ENCODE measurements around the gene SLC35B2.

Gene SLC35B2

GRCh38 chr6:44225579-44226325 lies 31.6 kb downstream of the SLC35B2 start:
- Histone ChIP-seq H2AFZ (no peak overlapping the region), H3K4me2 (ENCODE audit: low read length) (no peak overlapping the region), H3K79me2 (no peaks in the 10 kb centered on the region), H3K4me3 (ENCODE audit: low read depth, low read length) (no peak overlapping the region), H3K27me3 (ENCODE audit: control insufficient read depth, insufficient read depth, low read length) (no peaks in the 10 kb centered on the region), H3K36me3 (ENCODE audit: control insufficient read depth, insufficient read depth, low read length) (no peaks in the 10 kb centered on the region), H3K9ac (no peak overlapping the region), H3K27ac (no peak overlapping the region), H3K9me3 (ENCODE audit: control insufficient read depth, low read length) (no peaks in the 10 kb centered on the region), H3K4me1 (peaks cover 12% of the 10 kb centered on the region)
- no peak for TF ChIP-seq CTCF (IDR thresholded peaks at IDR 0.05)

GRCh38 chr6:44224965-44225305 lies 32.4 kb downstream of the SLC35B2 start:
- Histone ChIP-seq H3K4me2 (ENCODE audit: low read length) (no peak overlapping the region), H3K9ac (no peak overlapping the region), H3K79me2 (no peaks in the 10 kb centered on the region), H2AFZ (no peak overlapping the region), H3K9me3 (ENCODE audit: control insufficient read depth, low read length) (no peaks in the 10 kb centered on the region), H3K27me3 (ENCODE audit: control insufficient read depth, insufficient read depth, low read length) (no peaks in the 10 kb centered on the region), H3K36me3 (ENCODE audit: control insufficient read depth, insufficient read depth, low read length) (no peaks in the 10 kb centered on the region), H3K27ac (no peak overlapping the region), H3K4me3 (ENCODE audit: low read depth, low read length) (no peak overlapping the region), H3K4me1 (peaks cover 12% of the 10 kb centered on the region)
- TF ChIP-seq CTCF (IDR thresholded peaks at IDR 0.05), result no peak

GRCh38 chr6:44224029-44224964 lies 33.0 kb downstream of the SLC35B2 start:
- Histone ChIP-seq H3K4me3 (ENCODE audit: low read depth, low read length) (peak overlapping the region; percentile 37), H3K27me3 (ENCODE audit: control insufficient read depth, insufficient read depth, low read length) (no peaks in the 10 kb centered on the region), H3K79me2 (no peaks in the 10 kb centered on the region), H3K4me2 (ENCODE audit: low read length) (peak overlapping the region; percentile 88), H3K9me3 (ENCODE audit: control insufficient read depth, low read length) (no peaks in the 10 kb centered on the region), H2AFZ (peak overlapping the region; percentile 80), H3K4me1 (peaks cover 14% of the 10 kb centered on the region), H3K27ac (no peak overlapping the region), H3K36me3 (ENCODE audit: control insufficient read depth, insufficient read depth, low read length) (no peaks in the 10 kb centered on the region), H3K9ac (no peak overlapping the region)
- no peak for TF ChIP-seq CTCF (IDR thresholded peaks at IDR 0.05)

GRCh38 chr6:44223319-44224028 lies 33.9 kb downstream of the SLC35B2 start, which contains the start of gene SLC29A1:
Gene SLC29A1, plus strand, starts transcription at chr6:44223595. Its CDS starts 3,719 bp downstream, at chr6:44227314.
- H3K4me1 ChIP-seq, result peaks cover 14% of the 10 kb centered on the region
- H3K9me3 ChIP-seq (ENCODE audit: control insufficient read depth, low read length), result no peaks in the 10 kb centered on the region
- no peaks in the 10 kb centered on the region for H3K79me2 ChIP-seq
- H3K36me3 ChIP-seq (ENCODE audit: control insufficient read depth, insufficient read depth, low read length), result no peaks in the 10 kb centered on the region
- H2AFZ ChIP-seq, result peak within 1 kb of the TSS; percentile 80
- peak; percentile 28 for TF ChIP-seq CTCF (IDR thresholded peaks at IDR 0.05)
- H3K4me3 ChIP-seq (ENCODE audit: low read depth, low read length), result peak within 1 kb of the TSS; percentile 37
- H3K4me2 ChIP-seq (ENCODE audit: low read length), result peak within 1 kb of the TSS; percentile 88
- H3K27me3 ChIP-seq (ENCODE audit: control insufficient read depth, insufficient read depth, low read length), result no peaks in the 10 kb centered on the region
- H3K9ac ChIP-seq, result no peak within 1 kb of the TSS
- peak within 1 kb of the TSS; percentile 6 for H3K27ac ChIP-seq

Data from parathyroid adenoma (tissue), 2 donors.